Measurements from ENCODE around the gene ANKRD36B. TPM values are rescaled to one million over a fixed set of nuclear protein-coding genes. Genes with fewer than 3 reads are reported as not detected.
"Not testable (repeated sequence)": the region's sequence is repeated elsewhere in the genome, so short reads cannot be mapped to it uniquely, and the experiment has no call there.

Gene ANKRD36B
- total and polyA plus RNA-seq, 2 donors (not counting 3 experiments of a cell fraction or from before 2014, with no cell fraction given): 9.8 to 79.8 TPM

GRCh38 chr2:97525904-97526303 lies 63.8 kb downstream of the ANKRD36B start:
- H3K36me3 ChIP-seq (ENCODE audit: control insufficient read depth in 2 of 2, extremely low read depth in 1 of 2, insufficient read depth in 2 of 2, low read length in 2 of 2); H3K4me3 ChIP-seq (replicated peaks in 1 of 3; ENCODE audit: insufficient read depth in 1 of 3, low read depth in 1 of 3, low read length in 3 of 3); H2AFZ ChIP-seq (ENCODE audit: low read depth, low read length); H3K27me3 ChIP-seq (ENCODE audit: control insufficient read depth in 2 of 2, insufficient read depth in 2 of 2, low read length in 2 of 2); DNase-seq (ENCODE audit: low read depth, low spot score); H3K79me2 ChIP-seq (ENCODE audit: control insufficient read depth, insufficient read depth, low read length); FAIRE-seq; H3K27ac ChIP-seq (ENCODE audit: insufficient read depth, low read depth, low read length); dilution Hi-C loops (cut with MboI; ENCODE audit: extremely low pct_ligation_motif_present, low sequenced_read_pairs); POLR2A ChIA-PET; H3K9ac ChIP-seq (replicated peaks; ENCODE audit: extremely low read depth, insufficient read depth, low read length); H3K9me1 ChIP-seq (replicated peaks; ENCODE audit: control insufficient read depth, extremely low read depth, insufficient read depth, low read length); H3K4me1 ChIP-seq (ENCODE audit: control insufficient read depth, extremely low read depth, insufficient read depth, low read length); H3K4me2 ChIP-seq (ENCODE audit: insufficient read depth, low read length); H3K9me3 ChIP-seq (replicated peaks; ENCODE audit: control insufficient read depth, insufficient read depth, low read length); CTCF ChIA-PET; H4K20me1 ChIP-seq (replicated peaks; ENCODE audit: control insufficient read depth, extremely low read depth, insufficient read depth, low read length); BruUV-seq (replicated peaks); intact Hi-C loops (cut with micrococcal nuclease): not testable (repeated sequence)

- POLR2A ChIA-PET; H3K27ac ChIP-seq (ENCODE audit: insufficient read depth, low read depth, low read length); H3K9me3 ChIP-seq (replicated peaks; ENCODE audit: control insufficient read depth, insufficient read depth, low read length); CTCF ChIA-PET; FAIRE-seq; H3K4me2 ChIP-seq (ENCODE audit: insufficient read depth, low read length); H3K79me2 ChIP-seq (ENCODE audit: control insufficient read depth, insufficient read depth, low read length); H3K27me3 ChIP-seq (ENCODE audit: control insufficient read depth in 2 of 2, insufficient read depth in 2 of 2, low read length in 2 of 2); H3K4me1 ChIP-seq (ENCODE audit: control insufficient read depth, extremely low read depth, insufficient read depth, low read length); intact Hi-C loops (cut with micrococcal nuclease); H3K4me3 ChIP-seq (replicated peaks in 1 of 3; ENCODE audit: insufficient read depth in 1 of 3, low read depth in 1 of 3, low read length in 3 of 3); H2AFZ ChIP-seq (ENCODE audit: low read depth, low read length); H3K9me1 ChIP-seq (replicated peaks; ENCODE audit: control insufficient read depth, extremely low read depth, insufficient read depth, low read length); DNase-seq (ENCODE audit: low read depth, low spot score); H3K9ac ChIP-seq (replicated peaks; ENCODE audit: extremely low read depth, insufficient read depth, low read length); H3K36me3 ChIP-seq (ENCODE audit: control insufficient read depth in 2 of 2, extremely low read depth in 1 of 2, insufficient read depth in 2 of 2, low read length in 2 of 2); dilution Hi-C loops (cut with MboI; ENCODE audit: extremely low pct_ligation_motif_present, low sequenced_read_pairs); BruUV-seq (replicated peaks); H4K20me1 ChIP-seq (replicated peaks; ENCODE audit: control insufficient read depth, extremely low read depth, insufficient read depth, low read length): not testable (repeated sequence)
Measured at GRCh38 chr2:97523816-97524215, 65.9 kb downstream of the ANKRD36B start.

- intact Hi-C loops (cut with micrococcal nuclease); FAIRE-seq; CTCF ChIA-PET; H3K27me3 ChIP-seq (ENCODE audit: control insufficient read depth in 2 of 2, insufficient read depth in 2 of 2, low read length in 2 of 2); H3K9me1 ChIP-seq (replicated peaks; ENCODE audit: control insufficient read depth, extremely low read depth, insufficient read depth, low read length); H3K36me3 ChIP-seq (ENCODE audit: control insufficient read depth in 2 of 2, extremely low read depth in 1 of 2, insufficient read depth in 2 of 2, low read length in 2 of 2); H3K27ac ChIP-seq (ENCODE audit: insufficient read depth, low read depth, low read length); H3K4me2 ChIP-seq (ENCODE audit: insufficient read depth, low read length); H3K9me3 ChIP-seq (replicated peaks; ENCODE audit: control insufficient read depth, insufficient read depth, low read length); BruUV-seq (replicated peaks); H3K4me1 ChIP-seq (ENCODE audit: control insufficient read depth, extremely low read depth, insufficient read depth, low read length); H4K20me1 ChIP-seq (replicated peaks; ENCODE audit: control insufficient read depth, extremely low read depth, insufficient read depth, low read length); H3K9ac ChIP-seq (replicated peaks; ENCODE audit: extremely low read depth, insufficient read depth, low read length); H3K4me3 ChIP-seq (replicated peaks in 1 of 3; ENCODE audit: insufficient read depth in 1 of 3, low read depth in 1 of 3, low read length in 3 of 3); dilution Hi-C loops (cut with MboI; ENCODE audit: extremely low pct_ligation_motif_present, low sequenced_read_pairs); DNase-seq (ENCODE audit: low read depth, low spot score); POLR2A ChIA-PET; H2AFZ ChIP-seq (ENCODE audit: low read depth, low read length); H3K79me2 ChIP-seq (ENCODE audit: control insufficient read depth, insufficient read depth, low read length): not testable (repeated sequence)
Measured at GRCh38 chr2:97522916-97523555, 66.6 kb downstream of the ANKRD36B start.

GRCh38 chr2:97495651-97496050 lies 94.0 kb downstream of the ANKRD36B start:
- CTCF ChIA-PET; H3K4me1 ChIP-seq (ENCODE audit: control insufficient read depth, extremely low read depth, insufficient read depth, low read length); H3K4me2 ChIP-seq (ENCODE audit: insufficient read depth, low read length); H3K9ac ChIP-seq (replicated peaks; ENCODE audit: extremely low read depth, insufficient read depth, low read length); H3K79me2 ChIP-seq (ENCODE audit: control insufficient read depth, insufficient read depth, low read length); H3K9me1 ChIP-seq (replicated peaks; ENCODE audit: control insufficient read depth, extremely low read depth, insufficient read depth, low read length); H2AFZ ChIP-seq (ENCODE audit: low read depth, low read length); DNase-seq (ENCODE audit: low read depth, low spot score); H3K4me3 ChIP-seq (replicated peaks in 1 of 3; ENCODE audit: insufficient read depth in 1 of 3, low read depth in 1 of 3, low read length in 3 of 3); FAIRE-seq; H4K20me1 ChIP-seq (replicated peaks; ENCODE audit: control insufficient read depth, extremely low read depth, insufficient read depth, low read length); H3K27ac ChIP-seq (ENCODE audit: insufficient read depth, low read depth, low read length); dilution Hi-C loops (cut with MboI; ENCODE audit: extremely low pct_ligation_motif_present, low sequenced_read_pairs); H3K9me3 ChIP-seq (replicated peaks; ENCODE audit: control insufficient read depth, insufficient read depth, low read length); H3K27me3 ChIP-seq (ENCODE audit: control insufficient read depth in 2 of 2, insufficient read depth in 2 of 2, low read length in 2 of 2); intact Hi-C loops (cut with micrococcal nuclease); H3K36me3 ChIP-seq (ENCODE audit: control insufficient read depth in 2 of 2, extremely low read depth in 1 of 2, insufficient read depth in 2 of 2, low read length in 2 of 2); BruUV-seq (replicated peaks); POLR2A ChIA-PET: not testable (repeated sequence)
